ENCODE data around the gene AMER3. TPM values are rescaled to one million over a fixed set of nuclear protein-coding genes. Genes with fewer than 3 reads are reported as not detected.

Gene AMER3
- total RNA-seq, 2 experiments from 2014 or later, result not detected

DNA sequence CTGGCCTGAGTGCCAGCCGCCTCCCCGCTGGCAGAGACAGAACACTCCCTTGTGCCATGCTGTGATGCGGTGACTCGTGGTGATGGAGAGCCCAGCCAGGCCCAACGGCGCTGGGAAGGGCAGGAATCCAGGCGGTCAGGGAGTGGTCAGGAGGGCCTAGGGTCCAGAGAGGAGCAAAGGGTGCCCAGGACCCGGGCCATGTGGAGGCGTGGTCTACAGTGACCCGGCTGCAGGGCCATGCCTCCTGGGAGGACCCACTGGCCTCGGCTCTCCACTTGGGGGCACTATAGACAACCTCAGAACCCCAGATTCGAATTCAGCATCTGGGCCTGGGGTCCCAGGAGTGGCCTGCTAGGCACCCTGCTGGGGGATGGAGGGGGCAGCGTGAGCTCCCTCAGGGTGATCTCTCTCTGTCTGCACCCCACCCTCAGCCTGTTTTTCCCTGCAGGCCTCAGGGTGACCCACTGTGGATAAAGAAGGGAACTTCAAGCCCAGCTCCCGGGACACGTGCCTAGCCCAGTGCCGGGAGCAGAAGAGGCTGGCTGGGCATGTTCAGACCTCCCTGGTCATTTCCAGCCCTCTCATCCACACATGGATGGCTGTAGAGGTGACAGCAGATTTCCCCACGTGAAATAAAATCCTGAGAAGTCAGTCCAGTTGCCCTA is 13.0 kb downstream of the AMER3 start:
- H3K4me3 Mint-ChIP-seq, result no peak overlapping the region

DNA sequence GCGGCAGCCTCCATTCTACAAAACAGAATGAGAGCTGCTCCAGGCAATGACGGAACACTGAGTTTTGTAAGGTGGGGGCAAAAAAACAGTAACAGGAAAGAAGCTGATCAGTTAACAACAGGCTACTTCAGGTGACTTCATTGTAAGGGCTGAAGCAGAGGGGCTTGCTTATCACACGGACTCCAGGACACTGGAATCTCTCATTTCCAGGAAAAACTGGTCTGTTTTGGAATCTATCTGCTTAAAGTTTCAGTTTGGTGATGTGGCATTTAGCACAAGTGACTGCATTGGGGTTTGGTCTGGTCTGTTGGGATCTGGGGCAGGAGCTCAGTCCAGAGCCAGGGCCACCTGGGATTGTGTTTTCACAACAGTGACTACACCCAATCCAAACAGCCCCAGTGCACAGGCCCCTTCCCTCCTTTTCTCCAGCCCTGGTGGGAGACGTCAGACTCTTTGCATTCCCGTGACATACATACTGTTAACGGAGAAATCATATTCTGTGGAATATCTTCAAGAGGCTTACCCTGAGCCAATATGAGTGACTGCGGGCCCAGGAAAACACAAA is 14.1 kb downstream of the AMER3 start:
- no peak for TF ChIP-seq CTCF (IDR thresholded peaks at IDR 0.05)
- Histone ChIP-seq H3K9me3 (ENCODE audit: control insufficient read depth in 1 of 2, insufficient read depth in 1 of 2, low read length in 2 of 2) (peaks cover 0 to 5% of the 10 kb centered on the region in 2 experiments), H3K36me3 (ENCODE audit: insufficient read depth, low read length) (no peaks in the 10 kb centered on the region), H3K27ac (ENCODE audit: low read depth in 1 of 2, low read length in 2 of 2) (no peak overlapping the region), H3K27me3 (ENCODE audit: control insufficient read depth in 1 of 2, insufficient read depth in 2 of 2, low read length in 2 of 2) (peaks cover 3 to 6% of the 10 kb centered on the region in 2 experiments), H3K4me3 (ENCODE audit: low read length) (no peak overlapping the region), H3K4me1 (ENCODE audit: insufficient read depth, low read length) (no peaks in the 10 kb centered on the region)
- ATAC-seq (ENCODE audit: poor library complexity) (no peak), DNase-seq (no peak)
- no peak overlapping the region for H3K27ac Mint-ChIP-seq
- ChIA-PET CTCF (no interaction called here), POLR2A (no interaction called here)
- peaks cover 5% of the 10 kb centered on the region for H3K9me3 Mint-ChIP-seq
- H3K36me3 Mint-ChIP-seq (ENCODE audit: low read depth), result no peaks in the 10 kb centered on the region
- intact Hi-C loops (cut with DNase I, micrococcal nuclease), result no loop called here
- H3K4me1 Mint-ChIP-seq (ENCODE audit: low read depth), result no peaks in the 10 kb centered on the region
- H3K27me3 Mint-ChIP-seq, result peaks cover 33% of the 10 kb centered on the region
- no peak overlapping the region for H3K4me3 Mint-ChIP-seq

More for the DNA sequence above, 13.0 kb downstream of the AMER3 start:
- no peak for TF ChIP-seq CTCF (IDR thresholded peaks at IDR 0.05)
- H3K36me3 Mint-ChIP-seq (ENCODE audit: low read depth), result no peaks in the 10 kb centered on the region
- ATAC-seq (ENCODE audit: poor library complexity), result no peak
- peaks cover 30% of the 10 kb centered on the region for H3K27me3 Mint-ChIP-seq
- intact Hi-C loops (cut with DNase I, micrococcal nuclease), result no loop called here
- no peak overlapping the region for H3K27ac Mint-ChIP-seq
- Histone ChIP-seq H3K36me3 (ENCODE audit: insufficient read depth, low read length) (no peaks in the 10 kb centered on the region), H3K27me3 (ENCODE audit: control insufficient read depth in 1 of 2, insufficient read depth in 2 of 2, low read length in 2 of 2) (peaks cover 3 to 6% of the 10 kb centered on the region in 2 experiments), H3K4me1 (ENCODE audit: insufficient read depth, low read length) (no peaks in the 10 kb centered on the region), H3K4me3 (ENCODE audit: low read length) (no peak overlapping the region), H3K9me3 (ENCODE audit: control insufficient read depth in 1 of 2, insufficient read depth in 1 of 2, low read length in 2 of 2) (peaks cover 0 to 5% of the 10 kb centered on the region in 2 experiments), H3K27ac (ENCODE audit: low read depth in 1 of 2, low read length in 2 of 2) (no peak overlapping the region)
- no peaks in the 10 kb centered on the region for H3K4me1 Mint-ChIP-seq (ENCODE audit: low read depth)
- CTCF ChIA-PET, result no interaction called here
- H3K9me3 Mint-ChIP-seq, result peaks cover 5% of the 10 kb centered on the region
- POLR2A ChIA-PET, result no interaction called here
- no peak for DNase-seq

DNA sequence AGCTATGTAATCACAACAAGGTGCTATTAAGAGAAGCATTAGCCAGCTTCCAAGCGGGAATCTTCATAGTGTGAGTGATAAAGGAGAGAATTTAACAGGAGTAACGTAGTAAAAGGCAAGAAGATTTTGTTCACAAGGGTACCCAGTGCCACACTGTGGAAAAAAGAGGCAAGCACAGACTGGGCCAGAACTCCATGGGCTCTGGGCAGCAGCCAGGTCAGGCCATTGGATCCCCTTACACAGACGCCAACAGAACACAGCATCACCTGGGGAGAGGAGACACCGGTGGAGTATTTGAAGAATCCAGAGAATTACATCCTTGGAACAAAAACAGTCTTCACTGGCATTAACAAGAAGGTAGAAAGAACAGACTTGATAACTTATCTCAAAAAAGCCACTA is 21.2 kb downstream of the AMER3 start:
- ATAC-seq (ENCODE audit: poor library complexity) (no peak), DNase-seq (no peak)
- Mint-ChIP-seq H3K27ac (no peak overlapping the region), H3K36me3 (ENCODE audit: low read depth) (no peaks in the 10 kb centered on the region), H3K9me3 (peaks cover 7% of the 10 kb centered on the region), H3K4me3 (no peak overlapping the region), H3K4me1 (ENCODE audit: low read depth) (no peaks in the 10 kb centered on the region), H3K27me3 (peaks cover 41% of the 10 kb centered on the region)
- Histone ChIP-seq H3K27ac (ENCODE audit: low read depth in 1 of 2, low read length in 2 of 2) (no peak overlapping the region), H3K9me3 (ENCODE audit: control insufficient read depth in 1 of 2, insufficient read depth in 1 of 2, low read length in 2 of 2) (peaks cover 0 to 5% of the 10 kb centered on the region in 2 experiments), H3K36me3 (ENCODE audit: insufficient read depth, low read length) (no peaks in the 10 kb centered on the region), H3K4me3 (ENCODE audit: low read length) (no peak overlapping the region), H3K27me3 (ENCODE audit: control insufficient read depth in 1 of 2, insufficient read depth in 2 of 2, low read length in 2 of 2) (peaks cover 0 to 5% of the 10 kb centered on the region in 2 experiments), H3K4me1 (ENCODE audit: insufficient read depth, low read length) (no peaks in the 10 kb centered on the region)
- intact Hi-C loops (cut with DNase I, micrococcal nuclease), result no loop called here
- no peak for TF ChIP-seq CTCF (IDR thresholded peaks at IDR 0.05)
- ChIA-PET POLR2A (no interaction called here), CTCF (no interaction called here)

Data from CD4-positive, alpha-beta T cell (primary cell).